Neural cell (in vitro differentiated cells): ENCODE results near the gene MCAT.

Experiments
- EP300 ChIP-seq: fragments of 450-650 bp; conservative IDR thresholded peaks from 2 replicates; pipeline ENCODE4 v1.6.1; 2014; ENCODE audit warnings: antibody characterized with exemption, mild to moderate bottlenecking, moderate library complexity; ENCODE audit not compliant: poor library complexity, severe bottlenecking
- EZH2 ChIP-seq: fragments of 200-600, 300-800 bp; shearing (Covaris generic), sonication (generic); IDR thresholded peaks from 2 replicates; pipeline ENCODE4 v1.6.1; 2014; ENCODE audit warnings: antibody characterized with exemption, low read length, borderline replicate concordance, mild to moderate bottlenecking; ENCODE audit not compliant: insufficient read depth, poor library complexity, severe bottlenecking
- POLR2AphosphoS5 ChIP-seq: IDR thresholded peaks from 2 replicates; pipeline ENCODE4 v1.6.1; 2012
- RAD21 ChIP-seq: fragments of 450-650 bp; conservative IDR thresholded peaks from 2 replicates; pipeline ENCODE4 v1.6.1; 2014; ENCODE audit warnings: antibody characterized with exemption, mild to moderate bottlenecking, moderate library complexity
- SMC3 ChIP-seq: fragments of 450-650 bp; conservative IDR thresholded peaks from 2 replicates; pipeline ENCODE4 v1.6.1; 2014; ENCODE audit warnings: antibody characterized with exemption, mild to moderate bottlenecking, moderate library complexity; ENCODE audit not compliant: poor library complexity
- TAF1 ChIP-seq: IDR thresholded peaks from 2 replicates; pipeline ENCODE4 v1.6.1; 2012; ENCODE audit warnings: low read depth
- TF ChIP-seq, protein P1 (sequence below): fragments of 450-650 bp; IDR thresholded peaks from 2 replicates; pipeline ENCODE4 v1.5.1; 2014; ENCODE audit warnings: antibody characterized with exemption, mild to moderate bottlenecking, moderate library complexity; ENCODE audit not compliant: poor library complexity, severe bottlenecking
- TF ChIP-seq, protein P2 (sequence below): IDR thresholded peaks from 2 replicates; pipeline ENCODE4 v1.6.1; 2012; ENCODE audit warnings: borderline replicate concordance

DNA sequence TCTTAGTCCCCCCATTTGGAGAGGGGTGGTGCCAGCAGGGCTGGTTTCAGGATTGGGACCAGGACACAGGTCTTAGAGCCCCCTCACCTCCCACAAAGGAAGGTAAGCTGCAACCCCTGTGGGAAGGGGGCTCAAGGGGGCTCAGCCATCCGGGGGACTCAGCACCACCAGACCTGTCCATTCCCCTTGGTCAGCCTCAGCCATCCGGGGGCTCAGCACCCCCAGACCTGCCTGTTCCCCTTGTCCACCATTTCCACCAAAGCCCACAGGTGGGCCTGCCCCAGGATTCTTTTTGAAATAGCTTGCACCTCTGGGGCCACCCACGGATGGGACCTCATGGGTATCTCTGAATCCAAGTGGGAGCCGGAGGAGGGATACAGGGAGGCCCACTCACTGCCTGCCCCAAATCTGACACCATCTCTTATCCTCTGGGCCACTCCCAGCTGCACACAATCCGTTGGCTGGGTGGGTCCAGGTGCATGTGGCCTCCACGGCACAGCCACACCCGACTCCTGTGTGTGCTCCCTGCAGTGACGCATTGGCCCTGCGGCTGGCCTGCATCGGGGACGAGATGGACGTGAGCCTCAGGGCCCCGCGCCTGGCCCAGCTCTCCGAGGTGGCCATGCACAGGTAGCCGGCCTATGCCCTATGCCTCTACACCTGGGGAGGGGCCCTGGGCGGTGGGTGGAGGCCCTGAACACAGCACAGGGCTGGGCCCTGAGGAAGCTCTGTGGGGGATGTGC, 15.9 kb downstream of the MCAT start:
- TF ChIP-seq, protein P1, sequence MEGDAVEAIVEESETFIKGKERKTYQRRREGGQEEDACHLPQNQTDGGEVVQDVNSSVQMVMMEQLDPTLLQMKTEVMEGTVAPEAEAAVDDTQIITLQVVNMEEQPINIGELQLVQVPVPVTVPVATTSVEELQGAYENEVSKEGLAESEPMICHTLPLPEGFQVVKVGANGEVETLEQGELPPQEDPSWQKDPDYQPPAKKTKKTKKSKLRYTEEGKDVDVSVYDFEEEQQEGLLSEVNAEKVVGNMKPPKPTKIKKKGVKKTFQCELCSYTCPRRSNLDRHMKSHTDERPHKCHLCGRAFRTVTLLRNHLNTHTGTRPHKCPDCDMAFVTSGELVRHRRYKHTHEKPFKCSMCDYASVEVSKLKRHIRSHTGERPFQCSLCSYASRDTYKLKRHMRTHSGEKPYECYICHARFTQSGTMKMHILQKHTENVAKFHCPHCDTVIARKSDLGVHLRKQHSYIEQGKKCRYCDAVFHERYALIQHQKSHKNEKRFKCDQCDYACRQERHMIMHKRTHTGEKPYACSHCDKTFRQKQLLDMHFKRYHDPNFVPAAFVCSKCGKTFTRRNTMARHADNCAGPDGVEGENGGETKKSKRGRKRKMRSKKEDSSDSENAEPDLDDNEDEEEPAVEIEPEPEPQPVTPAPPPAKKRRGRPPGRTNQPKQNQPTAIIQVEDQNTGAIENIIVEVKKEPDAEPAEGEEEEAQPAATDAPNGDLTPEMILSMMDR: no peak
- no peak for TF ChIP-seq POLR2AphosphoS5
- TF ChIP-seq EZH2: no peak
- no peak for TF ChIP-seq RAD21
- no peak for TF ChIP-seq TAF1
- no peak for TF ChIP-seq EP300
- TF ChIP-seq, protein P2, sequence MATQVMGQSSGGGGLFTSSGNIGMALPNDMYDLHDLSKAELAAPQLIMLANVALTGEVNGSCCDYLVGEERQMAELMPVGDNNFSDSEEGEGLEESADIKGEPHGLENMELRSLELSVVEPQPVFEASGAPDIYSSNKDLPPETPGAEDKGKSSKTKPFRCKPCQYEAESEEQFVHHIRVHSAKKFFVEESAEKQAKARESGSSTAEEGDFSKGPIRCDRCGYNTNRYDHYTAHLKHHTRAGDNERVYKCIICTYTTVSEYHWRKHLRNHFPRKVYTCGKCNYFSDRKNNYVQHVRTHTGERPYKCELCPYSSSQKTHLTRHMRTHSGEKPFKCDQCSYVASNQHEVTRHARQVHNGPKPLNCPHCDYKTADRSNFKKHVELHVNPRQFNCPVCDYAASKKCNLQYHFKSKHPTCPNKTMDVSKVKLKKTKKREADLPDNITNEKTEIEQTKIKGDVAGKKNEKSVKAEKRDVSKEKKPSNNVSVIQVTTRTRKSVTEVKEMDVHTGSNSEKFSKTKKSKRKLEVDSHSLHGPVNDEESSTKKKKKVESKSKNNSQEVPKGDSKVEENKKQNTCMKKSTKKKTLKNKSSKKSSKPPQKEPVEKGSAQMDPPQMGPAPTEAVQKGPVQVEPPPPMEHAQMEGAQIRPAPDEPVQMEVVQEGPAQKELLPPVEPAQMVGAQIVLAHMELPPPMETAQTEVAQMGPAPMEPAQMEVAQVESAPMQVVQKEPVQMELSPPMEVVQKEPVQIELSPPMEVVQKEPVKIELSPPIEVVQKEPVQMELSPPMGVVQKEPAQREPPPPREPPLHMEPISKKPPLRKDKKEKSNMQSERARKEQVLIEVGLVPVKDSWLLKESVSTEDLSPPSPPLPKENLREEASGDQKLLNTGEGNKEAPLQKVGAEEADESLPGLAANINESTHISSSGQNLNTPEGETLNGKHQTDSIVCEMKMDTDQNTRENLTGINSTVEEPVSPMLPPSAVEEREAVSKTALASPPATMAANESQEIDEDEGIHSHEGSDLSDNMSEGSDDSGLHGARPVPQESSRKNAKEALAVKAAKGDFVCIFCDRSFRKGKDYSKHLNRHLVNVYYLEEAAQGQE: no peak
- TF ChIP-seq SMC3: no peak
